K562 (cell line): ENCODE results near the gene PRDX2. TPM values are rescaled to one million over a fixed set of nuclear protein-coding genes. Genes with fewer than 3 reads are reported as not detected.

Source experiments
- E2F8 ChIP-seq: fragments of 450-650 bp; IDR thresholded peaks from 2 replicates; pipeline ENCODE4 v1.7.1; 2018; ENCODE audit warnings: mild to moderate bottlenecking, low read depth; ENCODE audit not compliant: partially characterized antibody
- FOXK2 ChIP-seq, 2 experiments: fragments of 450-650 bp; IDR thresholded peaks in 1 of 2; conservative IDR thresholded peaks in 1 of 2; 2 replicates each; pipeline ENCODE4 v1.6.1; 2016; ENCODE audit warnings: low read depth in 2 of 2, mild to moderate bottlenecking in 1 of 2
- FOXM1 ChIP-seq, 2 experiments: fragments of 450-650 bp in 1 of 2; sonication (generic) in 1 of 2; formaldehyde crosslinking in 1 of 2; IDR thresholded peaks; 2 replicates each; pipeline versions ENCODE4 v1.6.1 to v1.9.0; 2017 to 2022; ENCODE audit warnings: low read depth in 2 of 2, mild to moderate bottlenecking in 2 of 2, missing genetic modification reagents in 1 of 2, moderate library complexity in 1 of 2
- FOXO4 ChIP-seq: fragments of 450-650 bp; formaldehyde crosslinking; IDR thresholded peaks from 2 replicates; pipeline ENCODE4 v1.4.0; 2020; ENCODE audit warnings: mild to moderate bottlenecking, moderate library complexity
- HMGXB4 ChIP-seq: sonication (generic); formaldehyde crosslinking; IDR thresholded peaks from 2 replicates; pipeline ENCODE4 v1.8.1; 2023; ENCODE audit warnings: mild to moderate bottlenecking, missing genetic modification reagents
- KDM2B ChIP-seq: fragments of 250-450 bp; sonication (Bioruptor Pico); IDR thresholded peaks from 2 replicates; pipeline ENCODE4 v1.8.0; 2021; ENCODE audit warnings: mild to moderate bottlenecking, moderate library complexity
- KLF16 ChIP-seq: IDR thresholded peaks from 2 replicates; pipeline ENCODE4 v1.6.1; 2016; ENCODE audit warnings: antibody characterized with exemption
- NFRKB ChIP-seq: fragments of 450-650 bp; IDR thresholded peaks from 2 replicates; pipeline ENCODE4 v1.6.1; 2016; ENCODE audit warnings: low read depth
- PCBP1 ChIP-seq: fragments of 200-400 bp; formaldehyde crosslinking; IDR thresholded peaks from 2 replicates; pipeline ENCODE4 v1.6.1; 2018; ENCODE audit warnings: mild to moderate bottlenecking, low read depth, low read length; ENCODE audit not compliant: poor library complexity, severe bottlenecking
- TAF1 ChIP-seq: IDR thresholded peaks from 2 replicates; pipeline ENCODE4 v1.6.1; 2011; ENCODE audit warnings: mild to moderate bottlenecking, low read length, moderate library complexity; ENCODE audit not compliant: insufficient read depth, control insufficient read depth, severe bottlenecking; ENCODE audit errors: extremely low read depth
- TEAD2 ChIP-seq: fragments of 450-650 bp; IDR thresholded peaks from 2 replicates; pipeline ENCODE4 v1.6.1; 2016; ENCODE audit warnings: missing genetic modification characterization, control low read depth, missing compliant biosample characterization
- ZNF124 ChIP-seq: sonication (generic); formaldehyde crosslinking; IDR thresholded peaks from 2 replicates; pipeline ENCODE4 v1.8.1; 2022; ENCODE audit warnings: missing genetic modification reagents
- ZNF239 ChIP-seq: fragments of 250-450 bp; sonication (Bioruptor Pico); IDR thresholded peaks from 2 replicates; pipeline ENCODE4 v1.4.0; 2020; ENCODE audit warnings: mild to moderate bottlenecking
- ZNF445 ChIP-seq: fragments of 250-450 bp; sonication (Bioruptor Pico); IDR thresholded peaks from 2 replicates; pipeline ENCODE4 v1.4.0; 2020; ENCODE audit warnings: low read depth, mild to moderate bottlenecking, moderate library complexity
- ZNF518B ChIP-seq: fragments of 250-450 bp; sonication (Bioruptor Pico); IDR thresholded peaks from 2 replicates; pipeline ENCODE4 v1.5.0; 2021; ENCODE audit warnings: mild to moderate bottlenecking, moderate library complexity
- ZNF699 ChIP-seq: fragments of 250-450 bp; sonication (Bioruptor Pico); IDR thresholded peaks from 2 replicates; pipeline ENCODE4 v1.8.0; 2021; ENCODE audit warnings: mild to moderate bottlenecking, moderate library complexity; ENCODE audit not compliant: insufficient replicate concordance
- polyA plus RNA-seq, 8 experiments: library from polyadenylated mRNA; depleted of rRNA in 4 of 8; stranded (reverse) in 5 of 8; unstranded in 3 of 8; fragments of >200 nt; fragmentation: Nextera tagmentation in 2 of 8; fragmentation: Illumina TruSeq in 1 of 8; extraction: Ambion mirVana in 2 of 8; extraction: Trizol in 1 of 8; gene quantifications; 2 replicates each; pipeline versions ENCODE4 v1.2.1 to v1.2.3, GENCODE V29; 2011 to 2014; ENCODE audit warnings: inconsistent platforms in 1 of 8, missing spikeins in 1 of 8
- total RNA-seq, 7 experiments: library from RNA; depleted of rRNA in 6 of 7; stranded (reverse); fragments of >200 nt in 6 of 7; fragmentation: Illumina TruSeq in 2 of 7; extraction: Trizol in 2 of 7; gene quantifications; 2 replicates each; pipeline versions ENCODE4 v1.2.1 to v1.2.3, GENCODE V29; 2011 to 2021; ENCODE audit warnings: low replicate concordance in 1 of 7

The PRDX2 gene
- total and polyA plus RNA-seq, 9 of the 15 experiments (the other 6 are each of a cell fraction or from before 2014, with no cell fraction given), result 206 to 1,183 (median 415) TPM

GRCh38 chr19:12801466-12802266 is at the start of gene PRDX2, which contains the start of gene THSD8 (continued):
- no peak for TF ChIP-seq E2F8
- TF ChIP-seq NFRKB, result no peak; the same call in 1 of the 2 replicates
- peak; percentile 58 for TF ChIP-seq HMGXB4 (CRISPR knock-in tag)
- TF ChIP-seq ZNF518B (CRISPR knock-in tag), result no peak
- peak; percentile 99 for TF ChIP-seq PCBP1
- TF ChIP-seq ZNF239 (CRISPR knock-in tag), result no peak
- no peak for TF ChIP-seq FOXO4 (CRISPR knock-in tag)
- TF ChIP-seq ZNF124, result no peak; the same call in 1 of the 2 replicates
- peak in 1 of 2 experiments; percentile 99; a peak in 2 of 4 replicates for TF ChIP-seq FOXK2 (conservative IDR thresholded peaks at IDR 0.05 in 1 of 2, IDR thresholded peaks at IDR 0.05 in 1 of 2; ENCODE audit: low read depth in 2 of 2)
- no peak for TF ChIP-seq FOXM1 (IDR thresholded peaks at IDR 0.05; ENCODE audit: low read depth)
- no peak for TF ChIP-seq FOXM1 (CRISPR knock-in tag; IDR thresholded peaks at IDR 0.05; ENCODE audit: low read depth)
- no peak; the same call in 1 of the 2 replicates for TF ChIP-seq KDM2B (CRISPR knock-in tag)
- no peak for TF ChIP-seq TEAD2 (tag)
- TF ChIP-seq ZNF699 (CRISPR knock-in tag), result no peak
- TF ChIP-seq ZNF445 (CRISPR knock-in tag), result no peak
- peak; percentile 87 for TF ChIP-seq TAF1
- TF ChIP-seq KLF16, result no peak
